Measurements from ENCODE around the gene BCL7A. TPM values are rescaled to one million over a fixed set of nuclear protein-coding genes. Genes with fewer than 3 reads are reported as not detected.
A peak's percentile ranks its signal among the peaks of the same experiment; 100 is the strongest.

The BCL7A gene
- total RNA-seq, 1 experiment from 2014 or later: 6.4 TPM

DNA sequence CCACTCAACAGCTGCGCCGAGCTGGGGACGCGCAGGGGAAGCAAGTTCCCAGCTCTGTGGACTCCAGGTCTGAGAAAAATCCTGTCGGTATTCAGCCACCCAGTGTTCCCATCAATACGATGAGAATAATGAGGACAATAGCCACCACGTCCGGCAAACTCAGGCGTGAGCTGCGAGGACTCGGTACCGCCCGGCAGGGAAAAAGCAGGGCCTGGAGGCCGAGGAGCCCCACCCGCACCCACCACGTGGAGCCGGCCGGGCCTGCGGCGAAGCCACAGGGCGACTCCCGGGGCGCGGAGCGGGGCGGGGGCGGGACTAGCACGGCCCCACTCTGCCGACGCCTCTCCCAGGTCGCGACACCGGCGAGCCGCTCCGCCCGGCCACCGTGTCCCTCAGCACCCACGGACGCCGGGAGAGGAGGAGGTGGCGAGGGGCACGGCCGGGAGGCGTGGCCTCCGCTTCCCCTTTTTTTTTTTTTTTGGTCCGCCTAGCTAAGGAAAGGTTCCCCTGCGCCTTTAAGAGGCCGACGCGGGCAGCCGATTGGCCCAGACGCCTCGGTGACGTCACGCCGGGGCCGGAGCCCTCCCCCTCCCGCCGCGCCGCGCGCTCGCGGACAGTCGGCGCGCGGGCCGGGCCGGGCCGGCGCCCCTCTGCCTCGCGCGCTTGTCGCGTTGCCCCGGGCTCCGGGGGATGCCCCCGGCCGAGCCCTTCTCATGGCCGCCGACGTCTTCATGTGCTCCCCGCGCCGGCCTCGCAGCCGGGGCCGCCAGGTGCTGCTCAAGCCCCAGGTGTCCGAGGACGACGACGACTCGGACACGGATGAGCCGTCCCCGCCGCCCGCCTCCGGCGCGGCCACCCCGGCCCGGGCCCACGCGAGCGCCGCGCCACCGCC lies 56.7 kb downstream of the BCL7A start, which contains the start of gene MLXIP:
MLXIP (plus strand) TSS at position 616 of the 892 bp plus-strand sequence; CDS start at position 714, 98 bp downstream.
- no peaks in the 10 kb centered on the region for H3K27me3 ChIP-seq (replicated peaks)
- peak within 1 kb of the TSS; percentile 74 for H3K4me3 ChIP-seq
- peak; percentile 92 to 98 for DNase-seq (ENCODE audit: low read depth in 1 of 2, low spot score in 2 of 2)
- peak within 1 kb of the TSS; percentile 59 for H3K27ac ChIP-seq
- peaks cover 81% of the 10 kb centered on the region for H3K4me1 ChIP-seq (replicated peaks)
- no peaks in the 10 kb centered on the region for H3K9me3 ChIP-seq (replicated peaks)
- H3K36me3 ChIP-seq: peaks cover 6% of the 10 kb centered on the region

DNA sequence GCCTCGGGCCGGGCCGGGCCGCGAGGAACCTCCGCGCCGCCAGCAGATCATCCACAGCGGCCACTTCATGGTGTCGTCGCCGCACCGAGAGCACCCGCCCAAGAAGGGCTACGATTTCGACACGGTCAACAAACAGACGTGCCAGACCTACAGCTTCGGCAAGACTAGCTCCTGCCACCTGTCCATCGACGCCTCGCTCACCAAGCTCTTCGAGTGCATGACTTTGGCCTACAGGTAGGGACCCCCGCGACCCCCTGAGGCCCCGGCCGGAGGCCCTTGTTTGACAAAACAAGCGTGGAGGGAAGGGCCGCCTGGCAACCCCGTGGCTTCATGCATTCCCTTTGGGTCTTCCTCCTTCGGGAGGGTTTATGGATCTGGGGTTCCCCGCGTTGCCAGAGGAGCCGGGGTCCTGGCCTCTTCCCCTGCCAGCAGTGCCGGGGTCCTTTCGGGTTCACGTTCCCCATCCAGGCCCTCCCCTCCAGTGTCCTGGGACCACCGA lies 57.4 kb downstream of the BCL7A start:
- H3K9me3 ChIP-seq (replicated peaks): no peaks in the 10 kb centered on the region
- peak in 1 of 2 experiments; percentile 40 for DNase-seq (ENCODE audit: low read depth in 1 of 2, low spot score in 2 of 2)
- H3K4me1 ChIP-seq (replicated peaks): peaks cover 74% of the 10 kb centered on the region
- peak overlapping the region; percentile 74 for H3K4me3 ChIP-seq
- H3K27me3 ChIP-seq (replicated peaks): no peaks in the 10 kb centered on the region
- H3K27ac ChIP-seq: peak overlapping the region; percentile 5; the same call in 1 of the 2 replicates
- H3K36me3 ChIP-seq: peaks cover 13% of the 10 kb centered on the region

DNA sequence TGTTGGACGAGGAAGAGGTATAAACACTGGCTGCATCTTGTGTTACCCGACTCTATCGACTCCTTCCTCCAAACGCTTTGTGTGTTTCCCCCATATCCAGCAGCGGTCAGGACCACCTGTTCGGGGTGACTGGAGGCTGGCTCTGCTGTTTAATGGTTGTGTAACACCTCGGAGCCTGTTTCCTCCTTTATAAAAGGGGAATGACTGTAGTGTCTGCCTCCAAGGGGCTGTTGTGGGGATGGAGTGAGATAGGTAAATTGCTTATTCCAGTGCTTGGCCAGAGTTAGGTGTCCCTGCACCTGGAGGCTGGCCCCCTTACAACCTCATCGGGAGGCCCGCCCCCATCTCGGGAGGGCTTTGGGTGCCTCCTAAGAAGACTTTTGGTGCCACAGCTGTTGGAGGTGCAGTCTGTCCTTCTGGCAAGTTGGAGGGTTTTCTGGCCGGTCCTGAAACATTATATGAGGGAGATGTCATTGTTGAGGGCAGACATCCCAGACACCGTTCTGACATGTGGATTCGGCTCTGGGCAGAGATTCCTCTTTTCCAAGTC lies 57.9 kb downstream of the BCL7A start:
- H3K36me3 ChIP-seq: peaks cover 18% of the 10 kb centered on the region
- H3K27me3 ChIP-seq (replicated peaks): no peaks in the 10 kb centered on the region
- H3K4me1 ChIP-seq (replicated peaks): peaks cover 69% of the 10 kb centered on the region
- peak overlapping the region; percentile 74 for H3K4me3 ChIP-seq
- no peaks in the 10 kb centered on the region for H3K9me3 ChIP-seq (replicated peaks)
- no peak for DNase-seq (ENCODE audit: low read depth in 1 of 2, low spot score in 2 of 2)
- H3K27ac ChIP-seq: peak overlapping the region; percentile 5; the same call in 1 of the 2 replicates

DNA sequence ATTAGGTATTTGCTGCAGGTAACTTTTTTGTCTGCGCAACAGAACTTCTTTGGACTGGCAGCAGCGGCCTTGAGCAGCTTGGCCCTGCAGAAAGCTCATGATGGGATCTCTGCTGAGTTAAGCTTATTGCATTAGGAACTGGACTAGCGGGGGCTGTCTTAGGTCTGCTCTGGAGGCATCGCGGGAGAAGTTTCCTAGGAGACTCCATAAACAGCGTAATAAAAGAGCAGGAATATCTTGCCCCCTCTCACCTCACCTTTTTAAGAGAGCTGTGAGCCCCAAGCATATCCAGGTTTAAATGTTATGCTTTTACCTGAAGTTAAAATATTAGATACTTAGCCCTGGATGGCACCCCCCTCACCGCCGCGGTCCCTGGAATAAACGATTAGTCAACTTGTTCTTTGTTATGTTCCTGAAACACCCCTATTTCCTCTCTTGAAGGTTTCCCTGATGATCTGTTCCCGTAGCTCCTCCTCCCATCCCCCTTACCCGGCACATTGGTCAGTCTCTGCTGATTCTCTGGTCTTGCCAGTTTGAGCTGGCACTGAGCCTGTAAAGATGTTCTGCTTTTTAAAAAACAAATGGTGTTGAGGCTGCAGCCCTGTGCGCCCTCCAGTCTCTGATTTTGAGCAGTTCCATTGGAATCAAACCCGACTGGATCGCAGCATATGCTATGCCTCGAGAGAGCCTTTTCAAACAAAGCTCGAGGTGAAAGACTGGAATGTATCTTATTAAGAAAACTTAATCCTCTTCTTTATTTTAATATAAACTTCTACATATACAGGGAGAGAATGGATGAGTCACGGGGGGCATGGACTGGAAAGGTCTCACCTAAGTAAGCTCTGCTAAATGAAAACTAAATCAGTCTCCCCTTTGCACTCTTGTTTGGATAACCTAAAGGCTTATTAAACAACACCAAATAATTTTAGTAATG lies 58.7 kb downstream of the BCL7A start:
- H3K9me3 ChIP-seq (replicated peaks): no peaks in the 10 kb centered on the region
- H3K27ac ChIP-seq: no peak overlapping the region
- peaks cover 61% of the 10 kb centered on the region for H3K4me1 ChIP-seq (replicated peaks)
- peaks cover 26% of the 10 kb centered on the region for H3K36me3 ChIP-seq
- H3K27me3 ChIP-seq (replicated peaks): no peaks in the 10 kb centered on the region
- peak overlapping the region; percentile 74 for H3K4me3 ChIP-seq
- peak; percentile 60 to 73 for DNase-seq (ENCODE audit: low read depth in 1 of 2, low spot score in 2 of 2)

DNA sequence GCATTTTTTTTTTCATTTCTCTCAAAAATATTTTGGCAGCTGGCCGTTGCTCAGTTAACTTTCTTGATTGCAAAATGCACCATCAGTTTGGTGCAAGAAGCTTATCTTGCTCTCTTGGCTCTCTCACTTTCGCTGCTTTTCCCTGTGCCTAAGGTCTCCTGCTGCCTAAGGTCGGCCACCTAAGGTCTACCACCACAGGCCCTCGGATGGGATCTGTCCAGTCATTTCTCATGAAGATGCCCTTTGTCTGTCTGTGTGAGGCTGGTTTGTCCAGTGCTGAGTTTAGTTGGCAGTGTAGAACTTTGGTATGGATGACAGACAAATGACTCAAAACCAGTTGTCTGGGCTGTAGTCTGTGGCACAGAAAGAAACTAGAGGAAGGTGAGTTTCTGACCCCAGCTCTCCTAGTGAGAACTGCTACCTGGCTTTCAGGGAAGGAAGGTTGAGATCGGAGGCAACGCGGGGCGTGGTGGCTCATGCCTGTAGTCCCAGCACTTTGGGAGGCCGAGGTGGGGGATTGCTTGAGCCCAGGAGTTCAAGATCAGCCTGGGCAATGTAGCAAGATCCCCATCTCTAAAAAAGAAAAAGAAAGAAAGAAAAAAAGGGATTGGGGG lies 59.5 kb downstream of the BCL7A start:
- no peaks in the 10 kb centered on the region for H3K27me3 ChIP-seq (replicated peaks)
- DNase-seq (ENCODE audit: low read depth in 1 of 2, low spot score in 2 of 2): peak in 1 of 2 experiments; percentile 27
- peaks cover 33% of the 10 kb centered on the region for H3K36me3 ChIP-seq
- H3K9me3 ChIP-seq (replicated peaks): no peaks in the 10 kb centered on the region
- peak overlapping the region; percentile 5; the same call in 1 of the 2 replicates for H3K27ac ChIP-seq
- H3K4me3 ChIP-seq: peak overlapping the region; percentile 74
- H3K4me1 ChIP-seq (replicated peaks): peaks cover 53% of the 10 kb centered on the region

DNA sequence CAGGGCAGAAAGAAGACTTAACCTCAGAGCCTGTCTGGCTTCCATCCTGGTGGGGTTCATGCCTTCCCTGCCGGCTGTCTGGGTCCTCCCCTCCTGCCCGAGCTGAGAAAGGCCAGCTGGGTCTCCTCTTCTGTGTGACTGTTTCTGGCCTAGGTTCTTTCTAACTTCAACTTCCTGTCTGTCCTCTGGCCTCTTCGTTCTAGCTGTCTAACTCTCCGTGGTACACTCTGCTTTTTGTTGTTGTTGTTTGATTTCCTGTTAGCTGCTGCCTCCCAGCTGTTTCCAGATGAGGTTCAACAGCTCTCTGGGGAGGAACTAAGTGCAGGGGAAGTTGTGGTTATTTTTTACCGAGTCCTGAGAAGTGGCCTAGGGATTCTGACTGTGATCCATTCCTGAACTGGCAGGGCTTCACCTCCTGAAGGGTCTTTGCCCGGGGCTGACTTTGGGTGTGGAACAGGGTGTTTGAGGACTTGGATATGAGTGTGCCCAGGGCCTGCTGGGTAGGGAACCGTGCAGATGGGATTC lies 60.1 kb downstream of the BCL7A start:
- H3K27ac ChIP-seq: peak overlapping the region; percentile 5; the same call in 1 of the 2 replicates
- DNase-seq (ENCODE audit: low read depth in 1 of 2, low spot score in 2 of 2): peak in 1 of 2 experiments; percentile 45
- H3K36me3 ChIP-seq: peaks cover 38% of the 10 kb centered on the region
- no peaks in the 10 kb centered on the region for H3K27me3 ChIP-seq (replicated peaks)
- H3K4me1 ChIP-seq (replicated peaks): peaks cover 47% of the 10 kb centered on the region
- no peaks in the 10 kb centered on the region for H3K9me3 ChIP-seq (replicated peaks)
- H3K4me3 ChIP-seq: peak overlapping the region; percentile 74

DNA sequence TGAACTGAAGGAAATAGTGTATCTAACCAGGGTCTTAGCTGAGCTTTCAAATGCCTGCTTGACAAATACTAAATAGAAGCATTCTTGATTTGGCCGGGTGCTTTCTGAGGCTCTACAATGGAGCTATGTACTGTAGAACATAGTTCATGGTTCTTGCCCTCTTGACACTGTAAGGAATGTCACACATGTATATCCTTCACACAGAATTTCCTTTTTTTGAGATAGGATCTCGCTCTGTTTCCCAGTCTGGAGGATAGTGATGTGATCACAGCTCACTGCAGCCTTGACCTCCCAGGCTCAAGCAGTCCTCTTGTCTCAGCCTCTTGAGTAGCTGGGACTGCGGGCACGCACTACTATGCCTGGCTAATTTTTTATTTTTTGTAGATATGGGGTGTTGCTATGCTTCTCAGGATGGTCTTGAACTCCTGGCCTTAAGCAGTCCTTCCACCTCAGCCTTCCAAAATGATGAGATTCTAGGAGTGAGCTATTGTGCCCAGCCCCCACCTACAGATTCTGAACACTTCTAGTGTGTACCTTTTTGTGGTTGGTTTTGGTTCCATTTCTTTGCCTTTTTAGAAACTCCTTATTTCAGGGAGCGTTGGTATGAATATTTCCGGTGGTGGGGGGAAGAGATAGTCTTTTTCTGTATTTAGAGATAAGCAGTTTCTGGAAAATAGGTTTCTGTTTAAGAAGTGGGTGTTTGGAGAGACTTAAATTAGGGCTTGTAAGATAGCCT lies 61.1 kb downstream of the BCL7A start:
- no peak overlapping the region for H3K4me3 ChIP-seq
- no peak overlapping the region for H3K27ac ChIP-seq
- DNase-seq (ENCODE audit: low read depth in 1 of 2, low spot score in 2 of 2): no peak
- H3K27me3 ChIP-seq (replicated peaks): no peaks in the 10 kb centered on the region
- H3K36me3 ChIP-seq: peaks cover 42% of the 10 kb centered on the region
- H3K4me1 ChIP-seq (replicated peaks): peaks cover 37% of the 10 kb centered on the region
- no peaks in the 10 kb centered on the region for H3K9me3 ChIP-seq (replicated peaks)

DNA sequence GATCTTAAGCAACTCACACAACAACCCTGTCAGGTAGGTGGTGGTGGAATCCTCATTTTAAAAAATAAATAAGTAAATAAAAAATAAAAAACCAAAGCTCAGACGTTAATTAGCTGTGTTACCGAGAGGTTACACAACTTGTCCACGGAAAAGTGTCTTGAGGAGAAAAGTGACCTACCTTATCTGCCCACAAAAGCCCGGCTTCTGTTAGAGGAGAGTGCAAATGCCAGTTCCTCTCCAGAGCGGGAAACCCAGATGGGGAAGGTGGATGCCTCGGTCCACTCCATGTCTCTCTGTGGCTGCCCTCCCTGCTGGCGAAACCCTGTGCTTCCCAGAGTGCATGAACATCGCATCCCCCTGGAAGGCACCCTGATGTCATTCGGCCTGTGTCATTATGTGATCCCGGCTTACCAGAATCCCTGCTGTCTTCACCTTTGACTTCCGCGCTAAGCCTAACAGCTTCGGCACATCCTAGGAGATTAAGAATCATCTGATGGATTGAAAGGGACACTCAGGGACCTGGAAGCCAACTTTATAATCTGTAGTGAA lies 63.2 kb downstream of the BCL7A start:
- no peaks in the 10 kb centered on the region for H3K27me3 ChIP-seq (replicated peaks)
- H3K9me3 ChIP-seq (replicated peaks): no peaks in the 10 kb centered on the region
- H3K36me3 ChIP-seq: peaks cover 58% of the 10 kb centered on the region
- no peak overlapping the region for H3K4me3 ChIP-seq
- no peak for DNase-seq (ENCODE audit: low read depth in 1 of 2, low spot score in 2 of 2)
- H3K27ac ChIP-seq: no peak overlapping the region
- peaks cover 39% of the 10 kb centered on the region for H3K4me1 ChIP-seq (replicated peaks)

DNA sequence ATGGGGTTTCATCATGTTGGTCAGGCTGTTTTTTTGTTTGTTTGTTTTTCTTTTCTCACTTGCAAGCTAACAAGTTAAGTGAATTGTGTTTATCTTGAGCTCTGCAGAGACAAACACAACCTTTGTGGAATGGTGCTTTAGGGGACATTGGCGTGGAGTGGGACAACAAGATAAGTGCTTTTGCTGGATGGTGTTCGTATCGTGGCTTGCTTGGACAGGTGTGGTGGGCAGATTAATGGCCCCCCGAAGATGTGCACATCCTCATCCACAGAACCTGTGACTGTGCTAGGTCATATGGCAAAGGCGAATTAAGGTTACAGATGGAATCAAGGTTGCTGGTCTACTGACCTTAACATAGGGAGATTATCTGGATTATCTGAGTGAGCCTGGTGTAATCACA lies 63.9 kb downstream of the BCL7A start:
- no peaks in the 10 kb centered on the region for H3K27me3 ChIP-seq (replicated peaks)
- H3K9me3 ChIP-seq (replicated peaks): no peaks in the 10 kb centered on the region
- no peak for DNase-seq (ENCODE audit: low read depth in 1 of 2, low spot score in 2 of 2)
- H3K27ac ChIP-seq: no peak overlapping the region
- H3K4me1 ChIP-seq (replicated peaks): peaks cover 33% of the 10 kb centered on the region
- peaks cover 61% of the 10 kb centered on the region for H3K36me3 ChIP-seq
- no peak overlapping the region for H3K4me3 ChIP-seq

DNA sequence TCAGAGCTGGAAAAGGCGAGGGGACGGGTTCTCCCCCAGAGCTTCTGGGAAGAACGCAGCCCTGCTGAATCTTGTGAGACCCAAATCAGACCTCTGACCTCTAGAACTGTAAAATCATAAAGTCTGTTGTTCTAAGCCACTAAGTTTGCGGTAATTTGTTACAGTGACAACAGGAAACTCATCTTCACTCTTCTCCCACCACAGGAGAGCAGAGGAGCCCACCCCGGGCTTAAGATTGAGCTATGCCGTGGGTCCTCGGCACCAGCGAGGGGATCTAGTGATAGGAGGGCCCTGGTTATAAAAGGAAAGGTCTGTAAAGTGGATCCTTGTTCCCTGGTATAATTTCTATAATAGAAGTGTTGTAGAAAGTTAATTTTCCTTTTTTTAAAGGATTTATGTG lies 64.4 kb downstream of the BCL7A start:
- no peaks in the 10 kb centered on the region for H3K9me3 ChIP-seq (replicated peaks)
- H3K36me3 ChIP-seq: peaks cover 63% of the 10 kb centered on the region
- no peak overlapping the region for H3K27ac ChIP-seq
- H3K4me1 ChIP-seq (replicated peaks): peaks cover 31% of the 10 kb centered on the region
- no peak overlapping the region for H3K4me3 ChIP-seq
- H3K27me3 ChIP-seq (replicated peaks): no peaks in the 10 kb centered on the region
- DNase-seq (ENCODE audit: low read depth in 1 of 2, low spot score in 2 of 2): no peak

DNA sequence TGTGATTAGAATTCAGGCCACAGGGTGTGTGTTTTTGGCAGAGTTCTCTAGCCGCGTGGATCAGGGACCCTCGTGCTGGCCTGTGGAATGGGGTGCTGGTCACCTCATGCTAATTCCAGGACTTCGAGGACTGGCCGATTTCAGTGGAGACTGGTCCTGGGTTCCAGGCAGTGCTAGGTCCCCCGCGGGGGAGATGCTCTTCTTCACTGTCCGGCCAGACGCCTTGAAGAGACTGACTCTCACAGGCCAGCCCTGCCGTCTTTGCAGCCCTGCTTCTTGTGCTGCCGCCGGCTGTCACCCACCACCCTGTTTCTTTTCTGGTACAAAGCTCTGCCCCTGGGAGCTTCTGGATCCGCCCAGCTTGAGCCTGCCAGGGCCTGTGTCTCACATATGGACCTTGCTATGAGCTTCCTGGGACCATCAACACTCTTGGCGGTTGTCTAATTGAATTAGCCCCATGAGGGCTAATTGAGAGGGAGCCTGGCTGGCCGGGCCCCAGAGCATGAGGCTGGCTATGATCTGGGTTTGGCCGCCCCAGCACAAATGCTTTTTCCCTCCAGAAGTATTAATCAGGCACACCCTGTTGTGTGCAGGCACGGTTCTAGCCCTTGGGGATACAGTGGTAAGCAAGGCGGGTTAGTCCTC lies 65.1 kb downstream of the BCL7A start:
- H3K4me3 ChIP-seq: no peak overlapping the region
- H3K9me3 ChIP-seq (replicated peaks): no peaks in the 10 kb centered on the region
- DNase-seq (ENCODE audit: low read depth in 1 of 2, low spot score in 2 of 2): no peak
- H3K27ac ChIP-seq: no peak overlapping the region
- peaks cover 59% of the 10 kb centered on the region for H3K36me3 ChIP-seq
- no peaks in the 10 kb centered on the region for H3K27me3 ChIP-seq (replicated peaks)
- peaks cover 28% of the 10 kb centered on the region for H3K4me1 ChIP-seq (replicated peaks)
